HG02981 (cell line): Measurements from ENCODE around the gene PDE6B.

ENCODE experiments used
- ATAC-seq: cut with Tn5 transposase; IDR thresholded peaks from one replicate; pipeline ENCODE4 v1.9.1; 2021; ENCODE audit warnings: mild to moderate bottlenecking, moderate library complexity; ENCODE audit not compliant: unreplicated experiment

The PDE6B gene

DNA sequence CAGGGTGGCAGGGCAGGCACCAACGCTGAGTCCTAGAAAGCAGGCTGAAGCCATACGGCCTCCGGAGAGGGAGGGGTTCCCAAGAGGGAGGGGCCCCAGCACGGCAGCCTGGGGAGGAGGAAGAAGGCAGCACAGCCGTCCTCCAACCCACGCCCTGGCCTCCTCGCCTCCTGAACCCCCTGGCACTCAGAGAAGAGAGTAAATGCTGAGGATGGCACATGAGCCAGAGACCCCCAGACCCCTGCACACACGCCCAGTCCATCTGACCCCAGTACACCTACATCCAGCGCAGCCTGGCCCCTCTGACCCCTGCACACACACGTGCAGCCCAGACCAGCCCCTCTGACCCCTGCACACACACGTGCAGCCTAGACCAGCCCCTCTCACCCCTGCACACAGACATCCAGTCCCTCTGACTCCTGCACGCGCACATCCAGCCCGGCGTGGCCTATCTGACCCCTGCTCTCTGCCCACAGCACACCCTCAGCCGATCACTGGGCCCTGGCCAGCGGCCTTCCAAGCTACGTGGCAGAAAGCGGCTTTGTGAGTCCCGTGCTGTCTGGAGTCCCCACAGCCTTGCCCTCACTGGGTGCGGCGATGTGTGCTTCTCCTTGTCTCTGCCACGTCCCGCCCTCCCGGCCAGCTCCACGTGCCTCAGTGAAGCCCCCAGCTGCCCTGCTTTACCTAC is 30.2 kb downstream of the PDE6B start:
- no peak for ATAC-seq

GRCh38 chr4:656436-657337 is 31.3 kb downstream of the PDE6B start:
- ATAC-seq: no peak

- no peak for ATAC-seq
Observed at GRCh38 chr4:657338-657833, 32.0 kb downstream of the PDE6B start.

DNA sequence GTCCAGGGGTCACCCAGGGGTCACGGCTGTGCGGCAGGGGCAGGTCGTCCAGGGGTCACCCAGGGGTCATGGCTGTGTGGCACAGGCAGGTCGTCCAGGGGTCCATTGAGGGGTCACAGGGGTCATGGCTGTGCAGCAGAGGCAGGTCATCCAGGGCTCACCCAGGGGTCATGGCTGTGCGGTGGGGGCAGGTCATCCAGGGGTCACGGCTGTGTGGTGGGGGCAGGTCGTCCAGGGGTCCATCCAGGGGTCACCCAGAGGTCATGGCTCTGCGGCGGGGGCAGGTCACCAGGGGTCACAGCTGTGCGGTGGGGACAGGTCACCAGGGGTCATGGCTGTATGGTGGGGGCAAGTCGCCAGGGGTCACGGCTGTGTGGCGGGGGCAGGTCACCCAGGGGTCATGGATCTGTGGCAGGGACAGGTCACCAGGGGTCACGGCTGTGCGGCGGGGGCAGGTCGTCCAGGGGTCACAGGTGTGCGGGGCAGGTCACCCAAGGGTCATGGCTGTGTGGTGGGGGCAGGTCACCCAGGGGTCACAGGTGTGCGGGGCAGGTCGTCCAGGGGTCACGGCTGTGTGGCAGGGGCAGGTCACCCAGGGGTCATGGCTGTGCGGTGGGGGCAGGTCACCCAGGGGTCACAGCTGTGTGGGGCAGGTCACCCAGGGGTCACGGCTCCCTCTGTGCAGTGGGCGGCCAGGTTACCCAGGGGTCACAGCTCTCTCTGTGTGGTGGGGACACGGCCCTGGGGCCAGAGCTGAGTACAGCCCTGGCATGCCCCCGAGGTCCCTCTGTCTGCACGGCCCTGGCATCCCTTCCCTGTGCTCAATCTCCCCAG is 32.7 kb downstream of the PDE6B start:
- ATAC-seq: no peak

DNA sequence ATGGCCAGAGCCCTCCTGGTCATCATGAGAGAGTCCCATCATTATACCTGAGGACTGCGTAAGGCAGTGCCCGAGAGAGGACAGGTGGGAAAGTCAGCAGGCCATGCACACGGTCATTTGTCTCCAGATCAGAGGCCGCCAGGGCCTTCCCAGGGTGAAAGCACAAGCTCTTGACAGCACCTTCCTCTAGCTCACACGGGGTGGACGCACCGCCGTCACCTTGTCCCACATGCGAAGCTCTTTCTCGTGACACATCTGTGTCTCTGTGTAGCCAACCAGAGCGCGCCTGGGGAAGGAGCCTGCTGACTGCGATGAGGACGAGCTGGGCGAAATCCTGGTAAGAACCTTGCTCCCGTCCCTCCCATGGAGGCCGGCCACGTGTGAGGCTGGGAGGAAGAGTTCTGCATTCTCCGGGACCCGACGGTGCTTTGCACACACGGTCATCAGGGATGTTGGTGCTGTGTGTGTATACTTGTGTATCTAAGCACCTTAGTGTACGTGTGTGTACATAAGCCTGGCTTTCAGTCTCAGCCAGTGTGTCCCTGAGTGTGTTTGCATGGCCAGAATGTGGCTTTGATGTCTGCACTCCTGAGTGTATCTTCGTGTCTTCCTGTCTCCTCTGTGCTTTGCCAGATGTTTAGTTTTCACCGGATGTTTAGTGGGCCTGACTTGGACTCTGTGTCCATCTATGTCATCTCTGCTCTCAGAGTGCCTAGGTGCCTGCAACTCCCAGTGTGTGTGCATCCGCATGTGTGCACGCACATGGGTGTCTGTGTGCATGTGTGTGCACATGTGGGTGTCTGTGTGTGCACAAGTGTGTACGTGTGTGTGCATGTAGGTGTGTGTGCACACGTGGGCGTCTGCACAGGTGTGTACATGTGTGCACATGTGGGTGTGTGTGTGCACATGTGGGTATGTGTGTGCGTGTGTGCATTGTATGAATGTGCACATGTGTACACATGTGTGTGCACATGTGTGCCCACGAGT is 33.6 kb downstream of the PDE6B start:
- no peak for ATAC-seq

GRCh38 chr4:659851-660250 is 34.5 kb downstream of the PDE6B start:
- no peak for ATAC-seq

DNA sequence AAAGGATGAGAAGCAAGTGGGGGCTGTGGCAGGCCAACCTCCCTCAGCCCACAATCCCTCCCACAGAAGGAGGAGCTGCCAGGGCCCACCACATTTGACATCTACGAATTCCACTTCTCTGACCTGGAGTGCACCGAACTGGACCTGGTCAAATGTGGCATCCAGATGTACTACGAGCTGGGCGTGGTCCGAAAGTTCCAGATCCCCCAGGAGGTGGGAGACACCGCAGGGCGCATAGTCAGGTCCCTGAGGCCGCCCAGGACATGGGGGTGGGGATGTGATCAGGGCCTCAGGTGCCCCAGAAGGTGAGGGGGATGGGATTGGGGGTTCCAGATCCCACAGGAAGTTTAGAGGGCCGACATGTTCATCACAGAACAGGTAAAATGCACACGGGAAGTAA is 35.0 kb downstream of the PDE6B start:
- no peak for ATAC-seq

DNA sequence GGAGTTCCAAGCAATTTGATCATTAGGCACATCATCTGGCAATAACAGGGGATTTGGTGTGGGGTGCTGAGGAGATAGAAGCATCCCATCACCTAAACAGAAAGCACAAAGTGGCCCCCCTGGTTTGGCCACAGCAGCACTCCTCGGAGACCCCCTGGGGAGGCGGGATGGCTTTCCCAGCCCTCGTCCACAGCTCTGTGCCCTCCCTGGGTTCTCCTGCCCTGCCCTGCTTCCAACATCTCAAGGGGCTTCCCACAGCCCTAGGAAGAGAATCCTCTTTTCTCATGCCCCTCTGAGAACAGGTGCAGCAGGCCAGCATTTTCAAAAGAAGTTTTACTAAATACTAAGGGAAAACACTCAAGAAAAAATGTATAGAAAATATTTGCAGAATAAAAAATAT is 35.9 kb downstream of the PDE6B start:
- no peak for ATAC-seq

- no peak for ATAC-seq
Observed at GRCh38 chr4:661881-662761, 36.7 kb downstream of the PDE6B start.

DNA sequence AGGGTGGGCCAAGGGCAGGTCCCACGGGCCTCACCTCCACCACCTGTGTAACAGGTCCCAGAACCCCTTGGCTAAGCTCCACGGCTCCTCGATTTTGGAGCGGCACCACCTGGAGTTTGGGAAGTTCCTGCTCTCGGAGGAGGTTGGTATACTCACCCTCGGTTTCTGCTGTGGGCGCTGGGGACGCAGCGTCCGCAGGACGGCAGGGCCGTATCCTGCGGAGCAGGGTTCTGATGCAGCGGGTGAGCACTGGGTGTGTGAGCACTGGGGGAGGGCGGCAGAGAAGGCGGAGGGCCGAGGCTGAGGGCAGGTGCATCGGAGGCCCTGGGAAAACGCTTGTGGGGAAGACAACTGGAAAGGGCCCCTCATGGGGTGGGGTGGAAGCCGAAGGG is 37.7 kb downstream of the PDE6B start:
- no peak for ATAC-seq

DNA sequence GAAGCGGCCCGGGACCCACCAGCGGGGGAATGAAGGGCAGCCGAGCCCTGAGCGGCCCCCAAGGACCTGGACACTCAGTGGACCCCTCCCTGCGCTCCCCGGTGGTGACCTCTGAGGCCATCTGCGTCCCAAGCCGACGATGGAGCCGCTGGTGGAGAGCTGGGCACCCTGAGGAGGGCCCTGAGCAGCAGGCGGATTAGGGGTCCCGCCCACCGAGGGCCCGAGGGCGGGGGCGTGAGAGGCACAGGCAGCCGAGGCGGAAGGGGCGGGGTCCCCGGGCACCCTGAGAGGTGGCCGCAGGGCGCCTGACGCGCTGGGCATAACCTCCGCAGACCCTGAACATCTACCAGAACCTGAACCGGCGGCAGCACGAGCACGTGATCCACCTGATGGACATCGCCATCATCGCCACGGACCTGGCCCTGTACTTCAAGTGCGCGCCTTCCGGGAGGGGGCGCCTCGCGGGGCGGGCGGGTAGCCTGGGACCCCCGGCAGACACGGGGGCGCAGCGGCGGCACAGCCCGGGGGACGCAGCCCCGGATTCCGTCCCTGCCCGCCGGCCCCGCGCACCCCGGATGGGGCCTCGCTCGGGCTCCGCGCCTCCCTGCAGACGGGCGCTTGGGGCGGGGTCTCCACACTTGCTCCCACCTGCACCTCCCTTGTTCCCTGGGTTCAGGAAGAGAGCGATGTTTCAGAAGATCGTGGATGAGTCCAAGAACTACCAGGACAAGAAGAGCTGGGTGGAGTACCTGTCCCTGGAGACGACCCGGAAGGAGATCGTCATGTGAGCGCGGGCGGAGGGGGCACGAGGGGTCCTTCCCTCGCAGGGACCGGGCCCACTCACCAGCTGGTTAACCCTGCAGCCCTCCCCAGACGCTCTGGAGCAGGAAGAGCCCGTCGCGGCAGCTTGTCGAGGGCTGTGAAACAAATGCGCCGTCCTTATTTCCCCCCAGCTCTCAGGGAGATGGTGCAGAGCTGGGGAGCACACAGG is 38.4 kb downstream of the PDE6B start:
- peak; percentile 60 for ATAC-seq

DNA sequence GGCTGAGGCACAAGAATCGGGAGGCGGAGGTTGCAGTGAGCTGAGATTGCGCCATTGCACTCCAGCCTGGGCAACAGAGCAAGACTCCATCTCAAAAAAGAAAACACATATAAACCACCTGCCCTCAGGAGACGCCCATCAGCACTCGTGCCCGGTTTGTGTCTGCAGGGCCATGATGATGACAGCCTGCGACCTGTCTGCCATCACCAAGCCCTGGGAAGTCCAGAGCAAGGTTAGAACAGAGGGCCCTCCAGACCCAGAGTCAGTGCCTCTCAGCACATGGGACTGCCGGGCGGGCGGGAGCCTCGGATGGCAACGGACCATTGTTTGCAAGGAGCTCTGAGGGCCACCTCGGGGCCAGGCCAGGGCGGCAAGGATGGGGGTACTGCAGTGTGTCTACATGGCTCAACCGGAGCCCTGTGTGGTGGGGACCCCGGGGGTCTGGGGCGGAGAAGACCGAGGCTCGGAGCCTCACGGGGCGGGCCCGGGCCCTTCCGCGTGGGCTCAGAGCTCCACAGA is 39.4 kb downstream of the PDE6B start:
- ATAC-seq: no peak

GRCh38 chr4:665381-665750 is 40.0 kb downstream of the PDE6B start:
- no peak for ATAC-seq

- no peak for ATAC-seq
Observed at GRCh38 chr4:665751-666435, 40.5 kb downstream of the PDE6B start.

- ATAC-seq: no peak
Observed at GRCh38 chr4:666436-666810, 41.0 kb downstream of the PDE6B start.

- no peak for ATAC-seq
Observed at GRCh38 chr4:666822-667544, 41.6 kb downstream of the PDE6B start.

- no peak for ATAC-seq
Observed at GRCh38 chr4:667545-667925, 42.2 kb downstream of the PDE6B start.
